ENCODE results near the gene RTKN. TPM values are rescaled to one million over a fixed set of nuclear protein-coding genes. Genes with fewer than 3 reads are reported as not detected.

Gene RTKN
- total and polyA plus RNA-seq, 2 of the 13 experiments (the other 11 are each of a cell fraction or from before 2014, with no cell fraction given), result 159 to 166 TPM

- no peak overlapping the region for H3K4me2 ChIP-seq (ENCODE audit: low read depth, low read length)
- DNase-seq (ENCODE audit: low spot score), result no peak
- H3K4me3 ChIP-seq (replicated peaks in 1 of 3; ENCODE audit: insufficient read depth in 1 of 3, low read depth in 2 of 3, low read length in 3 of 3), result no peak overlapping the region
- H3K79me2 ChIP-seq (ENCODE audit: insufficient read depth, low read length), result no peaks in the 10 kb centered on the region
- peaks cover 0 to 10% of the 10 kb centered on the region in 2 experiments; a peak in 3 of 5 replicates for H3K27me3 ChIP-seq (ENCODE audit: control insufficient read depth in 1 of 2, insufficient read depth in 2 of 2, low read length in 2 of 2)
- POLR2A ChIA-PET, result no interaction called here
- no peaks in the 10 kb centered on the region for H3K9me3 ChIP-seq (ENCODE audit: low read length)
- intact Hi-C loops (cut with micrococcal nuclease; ENCODE audit: unreplicated experiment) (no loop called here), in situ Hi-C loops (cut with HindIII; ENCODE audit: extremely low pct_ligation_motif_present, low pct_unique_long_range_greater_than_20kb) (no loop called here)
- no peaks in the 10 kb centered on the region for H4K20me1 ChIP-seq (ENCODE audit: insufficient read depth, low read length)
- H3K9ac ChIP-seq (ENCODE audit: insufficient read depth, low read depth, low read length), result no peak overlapping the region
- no peaks in the 10 kb centered on the region for H3K36me3 ChIP-seq (replicated peaks in 1 of 2; ENCODE audit: control insufficient read depth in 1 of 2, insufficient read depth in 2 of 2, low read length in 2 of 2)
- CTCF ChIA-PET (ENCODE audit: low intra/inter-chr PET ratio, low total read pairs), result no interaction called here
- H3K27ac ChIP-seq (ENCODE audit: extremely low read length, insufficient read depth, low read length), result no peak overlapping the region
- BruUV-seq (replicated peaks), result no TSS peak
- no peak overlapping the region for H2AFZ ChIP-seq (ENCODE audit: low read length)
- ATAC-seq, result no peak
- peaks cover 48% of the 10 kb centered on the region for H3K4me1 ChIP-seq (ENCODE audit: insufficient read depth, low read length)
- FAIRE-seq, result no peak
- WGBS (ENCODE audit: low lambda C conversion rate), result 13% methylated on average over 3 of the region's 3 CpGs
- TF ChIP-seq ATRX (CRISPR knock-in tag; IDR thresholded peaks at IDR 0.05; ENCODE audit: borderline replicate concordance) (no peak), ZBTB21 (CRISPR knock-in tag; IDR thresholded peaks at IDR 0.05) (no peak), HIC2 (CRISPR knock-in tag; IDR thresholded peaks at IDR 0.05; ENCODE audit: low read depth) (no peak), ZNF12 (CRISPR knock-in tag; IDR thresholded peaks at IDR 0.05) (no peak), ARNT (IDR thresholded peaks at IDR 0.05) (no peak), GRHL1 (CRISPR knock-in tag; conservative IDR thresholded peaks at IDR 0.05) (no peak), ARHGAP35 (CRISPR knock-in tag; IDR thresholded peaks at IDR 0.05; ENCODE audit: borderline replicate concordance) (no peak), ZBTB42 (CRISPR knock-in tag; IDR thresholded peaks at IDR 0.05) (no peak), ZNF24 (IDR thresholded peaks at IDR 0.05) (no peak), ZNF773 (CRISPR knock-in tag; IDR thresholded peaks at IDR 0.05; ENCODE audit: borderline replicate concordance) (no peak), SIN3B (IDR thresholded peaks at IDR 0.05; ENCODE audit: low read length) (no peak), TFDP2 (CRISPR knock-in tag; IDR thresholded peaks at IDR 0.05) (no peak), ATF2 (CRISPR knock-in tag; IDR thresholded peaks at IDR 0.05) (no peak), POGZ (CRISPR knock-in tag; IDR thresholded peaks at IDR 0.05) (no peak), ZNF772 (CRISPR knock-in tag; IDR thresholded peaks at IDR 0.05) (no peak), ZNF83 (CRISPR knock-in tag; IDR thresholded peaks at IDR 0.05; ENCODE audit: borderline replicate concordance) (no peak), ZNF614 (CRISPR knock-in tag; IDR thresholded peaks at IDR 0.05; ENCODE audit: borderline replicate concordance) (no peak)
These were observed 24.5 kb downstream of the RTKN start for GRCh38 chr2:74417197-74417596.
